ENCODE results near the gene CAMK1D.
"Not testable (repeated sequence)": the region's sequence is repeated elsewhere in the genome, so short reads cannot be mapped to it uniquely, and the experiment has no call there.

Gene CAMK1D

DNA sequence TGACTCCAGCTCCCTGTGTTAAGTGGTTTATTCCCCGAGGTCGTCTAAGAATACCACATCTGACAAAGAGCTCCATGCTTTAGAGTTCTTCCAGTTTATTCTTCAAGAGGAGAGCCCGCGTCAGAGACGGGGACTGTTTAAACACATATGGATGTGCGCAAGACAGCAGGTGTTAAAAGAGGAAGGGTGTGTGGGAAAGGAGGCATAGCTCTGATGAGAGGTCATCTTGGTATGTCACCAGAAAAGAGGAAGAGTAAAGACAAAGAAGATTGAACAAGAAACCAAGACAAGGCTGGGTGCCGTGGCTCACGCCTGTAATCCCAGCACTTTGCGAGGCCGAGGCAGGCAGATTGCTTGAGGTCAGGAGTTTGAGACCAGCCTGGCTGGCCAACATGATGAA lies 393.4 kb downstream of the CAMK1D start:
- Histone ChIP-seq H3K27ac (no peak overlapping the region), H3K4me3 (no peak overlapping the region), H3K4me1 (peaks cover 0 to 20% (median 8%) of the 10 kb centered on the region in 4 donors), H3K36me3 (no peaks in the 10 kb centered on the region), H3K9me3 (no peaks in the 10 kb centered on the region), H3K27me3 (no peaks in the 10 kb centered on the region)
- intact Hi-C loops (cut with DNase I; ENCODE audit: low total_unique reads), result no loop called here
- no peak for TF ChIP-seq CTCF (IDR thresholded peaks at IDR 0.05)
- no peak for DNase-seq

DNA sequence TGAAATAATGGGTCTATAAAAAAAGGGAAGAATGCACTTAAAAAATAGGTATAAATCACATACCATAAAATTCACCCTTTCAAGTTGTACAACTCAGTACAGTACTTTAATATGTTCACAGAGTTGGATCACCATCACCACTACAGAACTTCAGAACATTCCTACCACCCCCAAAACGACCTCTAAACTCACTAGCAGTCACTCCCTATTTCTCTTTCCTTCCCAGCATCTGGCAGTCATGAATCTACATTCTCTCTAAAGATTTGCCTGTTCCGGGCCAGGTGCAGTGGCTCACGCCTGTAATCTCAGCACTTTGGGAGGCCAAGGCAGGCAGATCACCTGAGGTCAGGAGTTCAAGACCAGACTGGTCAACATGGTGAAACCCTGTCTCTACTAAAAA lies 394.1 kb downstream of the CAMK1D start:
- H3K9me3 ChIP-seq; H3K4me3 ChIP-seq; DNase-seq; H3K27ac ChIP-seq; H3K36me3 ChIP-seq; intact Hi-C loops (cut with DNase I; ENCODE audit: low total_unique reads); H3K27me3 ChIP-seq: not testable (repeated sequence)
- peaks cover 0 to 20% (median 8%) of the 10 kb centered on the region in 4 donors for H3K4me1 ChIP-seq

DNA sequence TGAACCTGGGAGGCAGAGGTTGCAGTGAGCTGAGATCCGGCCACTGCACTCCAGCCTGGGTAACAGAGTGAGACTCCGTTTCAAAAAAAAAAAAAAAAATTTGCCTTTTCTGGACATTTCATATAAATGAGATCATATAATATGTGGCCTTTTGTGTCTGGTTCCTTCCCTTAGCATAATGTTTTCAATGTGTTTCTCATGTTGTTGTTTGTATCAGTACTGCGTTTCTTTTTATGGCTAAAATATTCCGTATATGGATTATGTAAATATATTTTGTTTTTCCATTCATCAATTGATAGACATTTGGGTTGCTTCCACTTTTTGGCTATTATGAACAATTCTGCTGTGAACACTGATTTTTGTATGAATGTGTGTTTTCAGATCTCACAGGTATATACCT lies 394.6 kb downstream of the CAMK1D start:
- Histone ChIP-seq H3K36me3 (no peaks in the 10 kb centered on the region), H3K27ac (no peak overlapping the region), H3K4me3 (no peak overlapping the region), H3K9me3 (no peaks in the 10 kb centered on the region), H3K27me3 (no peaks in the 10 kb centered on the region), H3K4me1 (peaks cover 0 to 20% (median 8%) of the 10 kb centered on the region in 4 donors)
- no peak for TF ChIP-seq CTCF (IDR thresholded peaks at IDR 0.05)
- DNase-seq, result no peak
- intact Hi-C loops (cut with DNase I; ENCODE audit: low total_unique reads), result no loop called here

DNA sequence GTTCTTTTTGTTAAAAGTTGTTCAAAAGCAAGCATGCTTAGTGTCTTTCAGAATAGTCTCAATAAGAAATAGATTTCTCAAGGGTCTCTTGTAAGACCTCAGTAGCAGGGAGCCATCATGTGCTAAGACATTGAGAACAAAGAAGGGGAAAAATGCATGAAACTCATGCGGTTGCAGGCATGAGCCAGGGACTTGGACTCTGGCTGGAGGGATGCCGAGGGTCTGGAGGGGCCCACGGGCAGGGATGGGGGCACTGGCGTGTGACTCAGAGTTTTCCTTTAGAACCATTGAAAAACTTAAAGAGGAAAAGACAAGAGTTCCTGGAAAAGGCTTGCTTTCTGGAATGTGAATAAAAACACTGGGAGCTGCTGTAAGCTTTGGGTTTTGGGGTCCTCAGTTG lies 398.8 kb downstream of the CAMK1D start:
- no peak for DNase-seq
- Histone ChIP-seq H3K27me3 (no peaks in the 10 kb centered on the region), H3K36me3 (no peaks in the 10 kb centered on the region), H3K4me3 (no peak overlapping the region), H3K9me3 (no peaks in the 10 kb centered on the region), H3K27ac (no peak overlapping the region), H3K4me1 (no peaks in the 10 kb centered on the region)
- intact Hi-C loops (cut with DNase I; ENCODE audit: low total_unique reads), result no loop called here
- no peak for TF ChIP-seq CTCF (IDR thresholded peaks at IDR 0.05)

GRCh38 chr10:12749760-12750478 lies 400.6 kb downstream of the CAMK1D start:
- intact Hi-C loops (cut with DNase I; ENCODE audit: low total_unique reads), result no loop called here
- Histone ChIP-seq H3K4me1 (no peaks in the 10 kb centered on the region), H3K36me3 (no peaks in the 10 kb centered on the region), H3K27me3 (no peaks in the 10 kb centered on the region), H3K4me3 (no peak overlapping the region), H3K9me3 (no peaks in the 10 kb centered on the region), H3K27ac (no peak overlapping the region)
- TF ChIP-seq CTCF (IDR thresholded peaks at IDR 0.05), result no peak
- no peak for DNase-seq

- Histone ChIP-seq H3K4me3 (no peak overlapping the region), H3K36me3 (no peaks in the 10 kb centered on the region), H3K27me3 (no peaks in the 10 kb centered on the region), H3K27ac (no peak overlapping the region), H3K9me3 (no peaks in the 10 kb centered on the region), H3K4me1 (no peaks in the 10 kb centered on the region)
- no peak for TF ChIP-seq CTCF (IDR thresholded peaks at IDR 0.05)
- intact Hi-C loops (cut with DNase I; ENCODE audit: low total_unique reads), result no loop called here
- DNase-seq, result no peak
Observed at GRCh38 chr10:12750526-12751201, 401.3 kb downstream of the CAMK1D start.
